ENCODE results near the gene STIP1. TPM values are rescaled to one million over a fixed set of nuclear protein-coding genes. Genes with fewer than 3 reads are reported as not detected.

STIP1 gene
- total RNA-seq, 1 experiment from 2014 or later = 297 TPM

GRCh38 chr11:64144587-64145472 lies 41.1 kb upstream of the STIP1 start:
- H3K27me3 Mint-ChIP-seq (ENCODE audit: insufficient read depth, unreplicated experiment) = no peaks in the 10 kb centered on the region
- no peaks in the 10 kb centered on the region for H3K4me1 ChIP-seq
- no peak overlapping the region for H3K27ac Mint-ChIP-seq (ENCODE audit: unreplicated experiment)
- ChIA-PET CTCF (interaction anchor here (1.1 kb wide), 1 partner anchor 376 kb away, joined by 4 read pairs; the partner anchor contains the start of gene ZFTA), POLR2A (no interaction called here)
- H3K9me3 Mint-ChIP-seq (ENCODE audit: unreplicated experiment) = no peaks in the 10 kb centered on the region
- H3K36me3 Mint-ChIP-seq (ENCODE audit: insufficient read depth, unreplicated experiment) = peaks cover 6% of the 10 kb centered on the region
- BruUV-seq (replicated peaks) = no TSS peak
- no peak overlapping the region for H3K4me3 Mint-ChIP-seq (ENCODE audit: unreplicated experiment)
- no peaks in the 10 kb centered on the region for H3K4me1 Mint-ChIP-seq (ENCODE audit: low read depth, unreplicated experiment)
- no peaks in the 10 kb centered on the region for H3K9me3 ChIP-seq
- no peaks in the 10 kb centered on the region; the same call in 1 of the 2 replicates for H3K36me3 ChIP-seq (ENCODE audit: control insufficient read depth, insufficient read depth, low read length)
- no peak overlapping the region for H3K4me3 ChIP-seq (ENCODE audit: low read depth, low read length)
- H3K27me3 ChIP-seq (replicated peaks; ENCODE audit: control insufficient read depth, insufficient read depth, low read length) = no peaks in the 10 kb centered on the region
- DNase-seq = no peak
- TF ChIP-seq CTCF (IDR thresholded peaks at IDR 0.05; ENCODE audit: insufficient read depth in 1 of 2, low read depth in 1 of 2, low read length in 1 of 2, severe bottlenecking in 1 of 2, unreplicated experiment in 1 of 2) = no peak
- intact Hi-C loops (cut with micrococcal nuclease; ENCODE audit: unreplicated experiment) = loop anchor here (5.0 kb wide), 1 partner anchor 308 kb away; the partner anchor contains the start of gene MARK2

- Mint-ChIP-seq H3K9me3 (ENCODE audit: unreplicated experiment) (no peaks in the 10 kb centered on the region), H3K27ac (ENCODE audit: unreplicated experiment) (no peak overlapping the region), H3K4me3 (ENCODE audit: unreplicated experiment) (no peak overlapping the region), H3K4me1 (ENCODE audit: low read depth, unreplicated experiment) (no peaks in the 10 kb centered on the region), H3K36me3 (ENCODE audit: insufficient read depth, unreplicated experiment) (peaks cover 3% of the 10 kb centered on the region), H3K27me3 (ENCODE audit: insufficient read depth, unreplicated experiment) (no peaks in the 10 kb centered on the region)
- Histone ChIP-seq H3K27me3 (replicated peaks; ENCODE audit: control insufficient read depth, insufficient read depth, low read length) (no peaks in the 10 kb centered on the region), H3K36me3 (ENCODE audit: control insufficient read depth, insufficient read depth, low read length) (no peaks in the 10 kb centered on the region; the same call in 1 of the 2 replicates), H3K9me3 (no peaks in the 10 kb centered on the region), H3K4me3 (ENCODE audit: low read depth, low read length) (no peak overlapping the region), H3K4me1 (no peaks in the 10 kb centered on the region)
- TF ChIP-seq CTCF (IDR thresholded peaks at IDR 0.05; ENCODE audit: insufficient read depth in 1 of 2, low read depth in 1 of 2, low read length in 1 of 2, severe bottlenecking in 1 of 2, unreplicated experiment in 1 of 2) = peak; percentile 65 to 82
- intact Hi-C loops (cut with micrococcal nuclease; ENCODE audit: unreplicated experiment) = loop anchor here (5.0 kb wide), 1 partner anchor 309 kb away; the partner anchor contains the start of gene MARK2
- CTCF ChIA-PET = no interaction called here
- peak in 1 of 2 experiments; percentile 68 for DNase-seq
- BruUV-seq (replicated peaks) = no TSS peak
- POLR2A ChIA-PET = no interaction called here
Observed at GRCh38 chr11:64146036-64146955, 39.7 kb upstream of the STIP1 start.

Data from Caco-2 (cell line).